D721Med (cell line): ENCODE results near the gene CTNNA3.

ENCODE experiments used
- DNase-seq: peaks from one replicate; pipeline ENCODE4 v3.0.0; 2011; ENCODE audit warnings: low spot score; ENCODE audit not compliant: insufficient read length
- FAIRE-seq: peaks from 2 replicates; lab custom pipeline; 2011; peaks lifted over from hg19 to GRCh38; lab: Jason Lieb, UNC
- TF ChIP-seq, protein P1 (sequence below): IDR thresholded peaks from 2 replicates; pipeline ENCODE4 v1.5.1; 2012; ENCODE audit warnings: mild to moderate bottlenecking, control low read depth; ENCODE audit not compliant: insufficient read depth; ENCODE audit errors: missing control alignments

CTNNA3 gene

DNA sequence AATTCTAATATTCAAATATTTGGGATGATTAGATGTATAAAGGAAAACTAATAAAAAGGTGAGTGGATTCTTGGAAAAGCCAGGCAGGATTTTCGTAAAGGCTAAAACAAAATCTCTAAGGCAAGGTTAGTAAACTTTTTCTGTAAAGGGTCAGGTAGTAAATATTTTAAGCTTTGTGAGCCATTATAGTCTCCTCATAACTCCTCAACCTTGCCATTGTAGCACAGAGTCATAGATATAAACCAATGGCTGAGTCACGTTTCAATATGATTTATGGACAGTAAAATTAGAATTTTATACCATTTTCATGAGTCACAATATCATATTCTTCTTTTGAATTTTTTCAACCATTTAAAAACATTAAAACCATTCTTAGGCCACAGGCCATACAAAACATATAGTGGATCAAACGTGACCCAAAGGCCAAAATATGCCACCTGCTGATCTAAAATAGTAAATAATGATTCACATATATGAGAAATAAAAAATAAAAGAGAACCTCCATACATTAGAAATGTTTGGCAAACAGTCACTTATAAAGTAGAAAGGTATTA lies 1422.0 kb downstream of the CTNNA3 start:
- no peak for FAIRE-seq
- no peak for DNase-seq
- TF ChIP-seq, protein P1, sequence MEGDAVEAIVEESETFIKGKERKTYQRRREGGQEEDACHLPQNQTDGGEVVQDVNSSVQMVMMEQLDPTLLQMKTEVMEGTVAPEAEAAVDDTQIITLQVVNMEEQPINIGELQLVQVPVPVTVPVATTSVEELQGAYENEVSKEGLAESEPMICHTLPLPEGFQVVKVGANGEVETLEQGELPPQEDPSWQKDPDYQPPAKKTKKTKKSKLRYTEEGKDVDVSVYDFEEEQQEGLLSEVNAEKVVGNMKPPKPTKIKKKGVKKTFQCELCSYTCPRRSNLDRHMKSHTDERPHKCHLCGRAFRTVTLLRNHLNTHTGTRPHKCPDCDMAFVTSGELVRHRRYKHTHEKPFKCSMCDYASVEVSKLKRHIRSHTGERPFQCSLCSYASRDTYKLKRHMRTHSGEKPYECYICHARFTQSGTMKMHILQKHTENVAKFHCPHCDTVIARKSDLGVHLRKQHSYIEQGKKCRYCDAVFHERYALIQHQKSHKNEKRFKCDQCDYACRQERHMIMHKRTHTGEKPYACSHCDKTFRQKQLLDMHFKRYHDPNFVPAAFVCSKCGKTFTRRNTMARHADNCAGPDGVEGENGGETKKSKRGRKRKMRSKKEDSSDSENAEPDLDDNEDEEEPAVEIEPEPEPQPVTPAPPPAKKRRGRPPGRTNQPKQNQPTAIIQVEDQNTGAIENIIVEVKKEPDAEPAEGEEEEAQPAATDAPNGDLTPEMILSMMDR, result no peak

DNA sequence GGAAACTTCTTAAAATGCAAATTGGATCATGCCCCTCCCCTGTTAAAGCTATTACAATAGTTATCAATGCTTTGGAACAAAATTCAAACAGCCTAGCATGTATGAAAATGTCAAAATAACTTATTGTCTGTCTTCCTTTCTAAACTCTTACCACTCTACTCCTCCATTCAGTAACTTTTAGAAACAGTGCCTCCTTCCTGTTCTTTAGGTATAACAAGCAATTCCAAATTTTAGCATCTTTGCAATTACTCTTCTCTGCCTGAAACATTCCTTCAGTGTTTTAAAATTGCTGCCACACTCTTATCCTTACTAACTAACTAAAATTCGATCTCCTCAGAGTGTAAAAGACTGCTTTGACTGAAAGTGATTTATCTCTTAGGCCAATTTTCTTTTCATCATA lies 1430.6 kb downstream of the CTNNA3 start:
- DNase-seq, result no peak
- no peak for FAIRE-seq
- TF ChIP-seq, protein P1, result no peak

DNA sequence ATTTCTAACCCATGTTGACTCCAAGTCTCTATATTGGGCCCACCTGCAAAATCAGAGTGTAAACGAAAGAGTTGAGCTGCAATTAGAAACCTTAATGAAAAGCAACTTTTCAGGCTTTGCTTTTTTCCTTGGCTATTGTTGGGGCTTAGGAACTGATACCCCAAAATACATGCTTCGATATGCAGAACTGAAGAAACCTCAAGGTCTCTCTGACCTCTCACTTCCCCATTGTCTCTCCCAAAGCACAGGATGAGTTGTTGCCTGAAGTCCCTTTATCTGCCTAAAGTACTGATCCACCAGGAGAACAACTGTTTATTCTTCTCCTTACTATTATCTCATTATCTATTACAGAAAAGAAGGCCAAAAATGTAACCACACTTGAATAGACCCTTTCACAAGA lies 1436.2 kb downstream of the CTNNA3 start:
- TF ChIP-seq, protein P1, result no peak
- FAIRE-seq (no peak), DNase-seq (no peak)

DNA sequence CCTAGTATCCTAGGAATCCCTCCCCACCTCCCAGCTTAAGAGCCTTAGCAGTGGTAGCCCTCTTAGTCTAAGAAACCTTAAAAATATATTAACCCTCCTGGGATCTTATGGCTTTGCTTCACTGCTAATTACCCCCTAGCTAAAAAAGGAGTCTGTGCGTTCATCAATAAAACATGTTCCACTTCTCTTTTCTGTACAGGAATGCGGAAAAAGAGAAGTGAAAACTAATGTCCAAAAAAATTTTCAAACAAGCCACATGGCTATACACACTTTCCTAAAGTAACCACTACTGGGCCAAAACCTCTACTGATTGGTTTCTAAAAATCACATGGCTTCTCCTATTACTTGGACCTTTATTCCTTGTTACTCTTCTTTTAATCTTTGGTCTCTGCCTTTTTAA lies 1437.3 kb downstream of the CTNNA3 start:
- DNase-seq (no peak), FAIRE-seq (no peak)
- TF ChIP-seq, protein P1, result no peak

DNA sequence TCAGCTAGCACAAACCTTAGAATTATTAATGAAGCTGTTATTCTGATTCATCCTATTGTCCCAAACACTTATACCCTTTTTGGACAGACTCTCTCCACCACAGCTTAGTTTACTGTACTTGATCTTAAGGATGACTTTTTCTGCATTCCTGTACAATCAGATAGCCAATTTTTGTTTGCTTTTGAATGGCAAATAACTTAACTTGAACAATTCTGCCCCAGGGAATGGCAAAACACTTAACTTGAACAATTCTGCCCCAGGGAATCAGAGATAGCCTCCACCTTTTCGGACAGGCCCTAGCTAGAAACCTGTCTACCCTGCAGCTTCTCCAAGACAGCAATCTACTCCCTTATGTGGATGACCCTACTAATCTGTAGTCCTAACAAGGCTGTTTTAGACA lies 1438.2 kb downstream of the CTNNA3 start:
- TF ChIP-seq, protein P1, result no peak
- FAIRE-seq (no peak), DNase-seq (no peak)

DNA sequence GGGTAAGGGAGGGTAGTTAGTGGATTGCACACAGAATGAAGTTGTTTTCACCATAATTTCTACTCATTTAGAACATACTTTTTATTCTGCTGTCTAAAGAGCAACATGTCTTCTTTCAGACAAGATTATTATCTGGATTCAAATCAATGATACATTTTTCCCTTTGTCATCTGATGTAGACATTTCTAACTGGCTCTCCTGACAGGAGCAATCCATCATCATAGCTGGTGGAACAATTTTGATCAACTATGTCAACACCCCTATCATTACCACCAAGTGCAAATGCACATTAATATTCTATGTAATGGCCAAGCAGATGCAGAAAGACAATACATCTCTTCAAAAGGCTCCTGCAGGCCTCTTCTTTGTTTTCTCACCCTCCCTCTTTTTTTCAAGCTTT lies 1443.0 kb downstream of the CTNNA3 start:
- no peak for FAIRE-seq
- TF ChIP-seq, protein P1, result no peak

DNA sequence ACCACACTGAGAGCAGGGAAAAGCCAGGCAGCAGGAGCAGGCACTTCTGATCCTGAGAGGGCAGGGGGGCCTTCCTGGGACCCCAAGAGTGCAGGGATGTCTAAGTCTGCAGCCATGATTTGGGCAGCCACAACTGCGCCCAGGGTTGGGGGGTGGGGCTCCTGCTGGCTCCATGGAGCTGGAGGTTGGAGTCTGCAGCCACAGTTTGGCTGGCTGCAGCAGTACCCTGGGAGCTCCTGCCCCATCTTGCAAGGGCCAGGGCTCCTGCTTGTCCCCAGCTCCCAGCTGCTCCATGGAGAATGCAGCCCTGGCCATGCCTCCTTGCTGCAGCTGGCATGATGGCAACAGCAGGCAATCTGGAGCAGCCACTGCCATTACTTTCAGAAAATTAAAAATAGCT lies 1449.8 kb downstream of the CTNNA3 start:
- TF ChIP-seq, protein P1, result no peak
- no peak for DNase-seq
- no peak for FAIRE-seq

More for the DNA sequence above, 1443.0 kb downstream of the CTNNA3 start:
- no peak for DNase-seq
